HepG2 (cell line): ENCODE data around the gene LMF2. TPM values are rescaled to one million over a fixed set of nuclear protein-coding genes. Genes with fewer than 3 reads are reported as not detected.

Source experiments
- ATAD3A ChIP-seq: sonication (generic); formaldehyde crosslinking; IDR thresholded peaks from 2 replicates; pipeline ENCODE4 v1.4.0; 2020; ENCODE audit warnings: missing genetic modification reagents
- FOXC1 ChIP-seq: sonication (generic); formaldehyde crosslinking; IDR thresholded peaks from 2 replicates; pipeline ENCODE4 v1.8.0; 2022; ENCODE audit warnings: mild to moderate bottlenecking, missing genetic modification reagents, borderline replicate concordance
- GZF1 ChIP-seq: sonication (generic); formaldehyde crosslinking; IDR thresholded peaks from 2 replicates; pipeline ENCODE4 v1.5.1; 2020; ENCODE audit warnings: mild to moderate bottlenecking, missing genetic modification reagents
- HMGA1 ChIP-seq: sonication (generic); formaldehyde crosslinking; conservative IDR thresholded peaks from 2 replicates; pipeline ENCODE4 v1.4.0; 2020; ENCODE audit warnings: missing genetic modification reagents
- IKZF5 ChIP-seq: IDR thresholded peaks from 2 replicates; pipeline ENCODE4 v1.6.1; 2018; ENCODE audit warnings: missing genetic modification reagents, mild to moderate bottlenecking, missing compliant biosample characterization
- MEF2D ChIP-seq: sonication (generic); formaldehyde crosslinking; IDR thresholded peaks from 2 replicates; pipeline ENCODE4 v1.5.1; 2020; ENCODE audit warnings: mild to moderate bottlenecking, missing genetic modification reagents
- MTA3 ChIP-seq: sonication (generic); formaldehyde crosslinking; IDR thresholded peaks from 2 replicates; pipeline ENCODE4 v1.4.0; 2020; ENCODE audit warnings: missing genetic modification reagents
- MYC ChIP-seq: sonication (generic); formaldehyde crosslinking; IDR thresholded peaks from 2 replicates; pipeline ENCODE4 v1.9.0; 2021; ENCODE audit warnings: missing genetic modification reagents, borderline replicate concordance
- PCBP1 ChIP-seq: fragments of 200-400 bp; formaldehyde crosslinking; IDR thresholded peaks from 2 replicates; pipeline ENCODE4 v1.6.1; 2017; ENCODE audit warnings: mild to moderate bottlenecking, low read depth, low read length, borderline replicate concordance
- SAFB2 ChIP-seq: sonication (generic); formaldehyde crosslinking; IDR thresholded peaks from 2 replicates; pipeline ENCODE4 v1.5.1; 2020; ENCODE audit warnings: missing genetic modification reagents, low read depth, mild to moderate bottlenecking, borderline replicate concordance
- TAF1 ChIP-seq: sonication (generic); formaldehyde crosslinking; IDR thresholded peaks from 2 replicates; pipeline ENCODE4 v1.4.0; 2020; ENCODE audit warnings: missing genetic modification reagents
- ZFP36L2 ChIP-seq: sonication (generic); formaldehyde crosslinking; IDR thresholded peaks from 2 replicates; pipeline ENCODE4 v1.4.0; 2020; ENCODE audit warnings: missing genetic modification reagents
- ZFP91 ChIP-seq: sonication (generic); formaldehyde crosslinking; IDR thresholded peaks from 2 replicates; pipeline ENCODE4 v1.9.0; 2022; ENCODE audit warnings: missing genetic modification reagents, mild to moderate bottlenecking, borderline replicate concordance
- ZIK1 ChIP-seq: sonication (generic); formaldehyde crosslinking; IDR thresholded peaks from 2 replicates; pipeline ENCODE4 v1.5.0; 2020; ENCODE audit warnings: mild to moderate bottlenecking, low read depth, missing genetic modification reagents, borderline replicate concordance
- ZKSCAN8 ChIP-seq: IDR thresholded peaks from 2 replicates; pipeline ENCODE4 v1.6.1; 2016; ENCODE audit warnings: borderline replicate concordance, missing genetic modification reagents, missing compliant biosample characterization
- ZNF124 ChIP-seq: sonication (generic); formaldehyde crosslinking; IDR thresholded peaks from 2 replicates; pipeline ENCODE4 v1.4.0; 2020; ENCODE audit warnings: missing genetic modification reagents
- ZNF557 ChIP-seq: sonication (generic); formaldehyde crosslinking; IDR thresholded peaks from 2 replicates; pipeline ENCODE4 v1.4.0; 2020; ENCODE audit warnings: missing genetic modification reagents
- ZNF773 ChIP-seq: sonication (generic); formaldehyde crosslinking; IDR thresholded peaks from 2 replicates; pipeline ENCODE4 v1.4.0; 2020; ENCODE audit warnings: missing genetic modification reagents, borderline replicate concordance
- polyA plus RNA-seq, 8 experiments: library from polyadenylated mRNA; depleted of rRNA in 3 of 8; stranded (reverse) in 7 of 8; unstranded in 1 of 8; fragments of >200 nt; fragmentation: Illumina TruSeq in 4 of 8; extraction: Trizol in 4 of 8; gene quantifications; 2 replicates each; pipeline versions ENCODE4 v1.2.1 to v1.2.3, GENCODE V29; 2011 to 2016; ENCODE audit warnings: low read depth in 4 of 8, missing spikeins in 1 of 8, mixed read lengths in 1 of 8; ENCODE audit not compliant: insufficient read depth in 1 of 8
- total RNA-seq, 5 experiments: library from RNA; depleted of rRNA; stranded (reverse); fragments of >200 nt; fragmentation: Illumina TruSeq; extraction: Trizol; gene quantifications; 2 replicates each; pipeline ENCODE4 v1.2.3, GENCODE V29; 2016; ENCODE audit warnings: low read depth in 1 of 5
- TF ChIP-seq, protein P1 (sequence below): sonication (generic); formaldehyde crosslinking; IDR thresholded peaks from 2 replicates; pipeline ENCODE4 v1.5.1; 2020; ENCODE audit warnings: mild to moderate bottlenecking, missing genetic modification reagents, borderline replicate concordance
- TF ChIP-seq, protein P2 (sequence below), 2 experiments: sonication (generic) in 1 of 2; formaldehyde crosslinking in 1 of 2; IDR thresholded peaks; 2 replicates each; pipeline versions ENCODE4 v1.4.0 to v1.6.1; 2016 to 2020; ENCODE audit warnings: borderline replicate concordance in 1 of 2, low read depth in 1 of 2, mild to moderate bottlenecking in 1 of 2, missing genetic modification reagents in 1 of 2

LMF2 gene
- total and polyA plus RNA-seq, 2 of the 13 experiments (the other 11 are each of a cell fraction or from before 2014, with no cell fraction given), result 23.3 to 30.6 TPM

DNA sequence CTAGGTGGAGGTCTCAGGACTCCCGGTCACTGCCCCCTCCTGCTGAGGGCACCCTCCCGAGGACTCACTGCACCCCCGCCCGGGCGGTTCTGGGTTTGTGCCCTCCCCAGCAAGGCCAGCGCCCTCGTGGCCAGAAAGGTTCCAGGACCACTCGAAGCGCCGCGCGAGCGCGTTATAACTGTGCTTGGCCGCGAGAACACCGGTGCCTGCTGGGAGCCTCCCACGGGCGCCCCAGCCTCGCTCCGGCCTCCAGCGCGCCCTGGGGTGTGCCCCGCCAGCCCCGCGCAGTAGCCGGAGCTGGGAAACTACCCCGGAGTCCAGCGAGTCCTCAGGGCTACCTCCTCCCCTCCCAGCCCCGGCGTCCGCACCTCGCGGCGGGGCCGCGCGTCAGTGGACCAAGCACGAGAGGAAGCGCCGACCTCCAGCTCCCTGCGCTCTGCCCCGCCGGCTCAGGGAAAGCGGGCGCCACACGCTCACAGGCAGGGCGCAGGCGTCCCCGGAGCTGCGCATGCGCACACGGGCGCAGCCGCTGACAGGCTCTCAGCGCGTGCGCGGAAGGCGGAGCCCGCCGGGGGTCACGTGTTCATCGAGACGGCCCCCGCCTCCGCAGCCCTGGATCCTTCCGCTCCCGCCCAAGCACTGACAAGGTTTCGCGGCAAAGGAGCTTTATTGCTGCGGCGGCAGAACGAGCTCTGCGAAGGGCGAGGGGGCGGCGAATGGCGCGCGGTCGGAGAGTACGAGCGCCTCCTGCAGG lies 17.8 kb upstream of the LMF2 start, which contains the start of gene SCO2 (continued):
- TF ChIP-seq ZFP91 (peak; percentile 84; the same call in 1 of the 2 replicates), ZKSCAN8 (CRISPR knock-in tag) (no peak), GZF1 (CRISPR knock-in tag) (0 out of 2 replicates have a peak, but pooled peaks have one; percentile 33), SAFB2 (peak; percentile 78; the same call in 1 of the 2 replicates), ZIK1 (CRISPR knock-in tag) (no peak), ZNF773 (CRISPR knock-in tag) (peak; percentile 58; the same call in 1 of the 2 replicates), ZNF557 (CRISPR knock-in tag) (no peak), IKZF5 (CRISPR knock-in tag) (0 out of 2 replicates have a peak, but pooled peaks have one; percentile 45), TAF1 (CRISPR knock-in tag) (peak; percentile 78), ZFP36L2 (CRISPR knock-in tag) (no peak), MEF2D (CRISPR knock-in tag) (no peak; the same call in 1 of the 2 replicates), FOXC1 (peak; percentile 47; the same call in 1 of the 2 replicates), PCBP1 (peak; percentile 37; the same call in 1 of the 2 replicates), ZNF124 (CRISPR knock-in tag) (0 out of 2 replicates have a peak, but pooled peaks have one; percentile 85), MTA3 (CRISPR knock-in tag) (no peak), ATAD3A (CRISPR knock-in tag) (no peak), MYC (CRISPR knock-in tag) (peak; percentile 75; the same call in 1 of the 2 replicates), HMGA1 (no peak)
- TF ChIP-seq, protein P1, sequence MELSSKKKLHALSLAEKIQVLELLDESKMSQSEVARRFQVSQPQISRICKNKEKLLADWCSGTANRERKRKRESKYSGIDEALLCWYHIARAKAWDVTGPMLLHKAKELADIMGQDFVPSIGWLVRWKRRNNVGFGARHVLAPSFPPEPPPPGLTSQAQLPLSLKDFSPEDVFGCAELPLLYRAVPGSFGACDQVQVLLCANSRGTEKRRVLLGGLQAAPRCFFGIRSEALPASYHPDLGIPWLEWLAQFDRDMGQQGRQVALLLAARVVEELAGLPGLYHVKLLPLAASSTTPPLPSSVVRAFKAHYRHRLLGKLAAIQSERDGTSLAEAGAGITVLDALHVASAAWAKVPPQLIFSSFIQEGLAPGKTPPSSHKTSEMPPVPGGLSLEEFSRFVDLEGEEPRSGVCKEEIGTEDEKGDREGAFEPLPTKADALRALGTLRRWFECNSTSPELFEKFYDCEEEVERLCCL (CRISPR knock-in tag), result no peak
- TF ChIP-seq, protein P2, sequence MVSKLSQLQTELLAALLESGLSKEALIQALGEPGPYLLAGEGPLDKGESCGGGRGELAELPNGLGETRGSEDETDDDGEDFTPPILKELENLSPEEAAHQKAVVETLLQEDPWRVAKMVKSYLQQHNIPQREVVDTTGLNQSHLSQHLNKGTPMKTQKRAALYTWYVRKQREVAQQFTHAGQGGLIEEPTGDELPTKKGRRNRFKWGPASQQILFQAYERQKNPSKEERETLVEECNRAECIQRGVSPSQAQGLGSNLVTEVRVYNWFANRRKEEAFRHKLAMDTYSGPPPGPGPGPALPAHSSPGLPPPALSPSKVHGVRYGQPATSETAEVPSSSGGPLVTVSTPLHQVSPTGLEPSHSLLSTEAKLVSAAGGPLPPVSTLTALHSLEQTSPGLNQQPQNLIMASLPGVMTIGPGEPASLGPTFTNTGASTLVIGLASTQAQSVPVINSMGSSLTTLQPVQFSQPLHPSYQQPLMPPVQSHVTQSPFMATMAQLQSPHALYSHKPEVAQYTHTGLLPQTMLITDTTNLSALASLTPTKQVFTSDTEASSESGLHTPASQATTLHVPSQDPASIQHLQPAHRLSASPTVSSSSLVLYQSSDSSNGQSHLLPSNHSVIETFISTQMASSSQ (IDR thresholded peaks at IDR 0.05; ENCODE audit: low read depth), result no peak
- TF ChIP-seq, protein P2 (CRISPR knock-in tag; IDR thresholded peaks at IDR 0.05; ENCODE audit: borderline replicate concordance), result no peak; the same call in 1 of the 2 replicates
